Smooth muscle cell (in vitro differentiated cells): ENCODE results near the gene DLL1. TPM values are rescaled to one million over a fixed set of nuclear protein-coding genes. Genes with fewer than 3 reads are reported as not detected.
A peak's percentile ranks its signal among the peaks of the same experiment; 100 is the strongest.

ENCODE experiments used
- DNase-seq: peaks from one replicate; lab custom pipeline; 2025; ENCODE audit not compliant: unreplicated experiment; lab: John Stamatoyannopoulos, UW
- H2AFZ ChIP-seq: fragments of 200-600 bp; sonication (generic); 2 replicates; pipeline ENCODE4 v1.6.0; 2016; ENCODE audit warnings: antibody characterized with exemption, low read depth, mild to moderate bottlenecking
- H3F3A ChIP-seq: fragments of 200-600 bp; sonication (generic); 2 replicates; pipeline ENCODE4 v1.6.0; 2017; ENCODE audit warnings: antibody characterized with exemption, low read depth
- H3K27ac ChIP-seq: fragments of 200-600 bp; sonication (generic); 2 replicates; pipeline ENCODE4 v1.5.1; 2016; ENCODE audit warnings: low read depth, mild to moderate bottlenecking
- H3K27me3 ChIP-seq: fragments of 200-600 bp; sonication (generic); 2 replicates; pipeline ENCODE4 v1.6.1; 2016; ENCODE audit warnings: low read depth, mild to moderate bottlenecking
- H3K36me3 ChIP-seq: fragments of 200-600 bp; sonication (generic); 2 replicates; pipeline ENCODE4 v1.5.1; 2016; ENCODE audit warnings: low read depth
- H3K4me1 ChIP-seq: fragments of 200-600 bp; sonication (generic); 2 replicates; pipeline ENCODE4 v1.5.1; 2016; ENCODE audit warnings: low read depth
- H3K4me2 ChIP-seq: fragments of 200-600 bp; sonication (generic); 2 replicates; pipeline ENCODE4 v1.6.0; 2016; ENCODE audit warnings: mild to moderate bottlenecking
- H3K4me3 ChIP-seq: fragments of 200-600 bp; sonication (generic); 2 replicates; pipeline ENCODE4 v1.5.1; 2016; ENCODE audit warnings: mild to moderate bottlenecking
- H3K79me2 ChIP-seq: fragments of 200-600 bp; sonication (generic); 2 replicates; pipeline ENCODE4 v1.6.0; 2016; ENCODE audit warnings: low read depth, mild to moderate bottlenecking
- H3K9ac ChIP-seq: fragments of 200-600 bp; sonication (generic); 2 replicates; pipeline ENCODE4 v1.6.0; 2016; ENCODE audit warnings: low read depth
- H3K9me3 ChIP-seq: fragments of 200-600 bp; sonication (generic); replicated peaks from 2 replicates; pipeline ENCODE4 v1.5.1; 2016; ENCODE audit warnings: low read depth
- H4K20me1 ChIP-seq: fragments of 200-600 bp; sonication (generic); 2 replicates; pipeline ENCODE4 v1.6.0; 2016; ENCODE audit warnings: low read depth
- WGBS: methylation state at CpG from one replicate; pipeline ENCODE4 v1.1.7; 2016; ENCODE audit warnings: low lambda C conversion rate; 5-methylcytosine and 5-hydroxymethylcytosine counted together
- polyA plus RNA-seq: library from polyadenylated mRNA; unstranded; fragments of >200 nt; fragmentation: Nextera tagmentation; extraction: Ambion mirVana; gene quantifications from 2 replicates; pipeline ENCODE4 v1.2.1, GENCODE V29; 2016
- total RNA-seq: library from RNA; depleted of rRNA; stranded (reverse); fragments of >200 nt; gene quantifications from 2 replicates; pipeline ENCODE4 v1.2.3, GENCODE V29; 2014
- TF ChIP-seq, protein P1 (sequence below): fragments of 200-600 bp; sonication (generic); IDR thresholded peaks from 2 replicates; pipeline ENCODE4 v1.5.1; 2017; ENCODE audit warnings: borderline replicate concordance, mild to moderate bottlenecking, antibody characterized with exemption; ENCODE audit not compliant: insufficient read depth, poor library complexity, severe bottlenecking

The DLL1 gene
- total and polyA plus RNA-seq, 2 experiments from 2014 or later: 0.36 to 0.70 TPM

DNA sequence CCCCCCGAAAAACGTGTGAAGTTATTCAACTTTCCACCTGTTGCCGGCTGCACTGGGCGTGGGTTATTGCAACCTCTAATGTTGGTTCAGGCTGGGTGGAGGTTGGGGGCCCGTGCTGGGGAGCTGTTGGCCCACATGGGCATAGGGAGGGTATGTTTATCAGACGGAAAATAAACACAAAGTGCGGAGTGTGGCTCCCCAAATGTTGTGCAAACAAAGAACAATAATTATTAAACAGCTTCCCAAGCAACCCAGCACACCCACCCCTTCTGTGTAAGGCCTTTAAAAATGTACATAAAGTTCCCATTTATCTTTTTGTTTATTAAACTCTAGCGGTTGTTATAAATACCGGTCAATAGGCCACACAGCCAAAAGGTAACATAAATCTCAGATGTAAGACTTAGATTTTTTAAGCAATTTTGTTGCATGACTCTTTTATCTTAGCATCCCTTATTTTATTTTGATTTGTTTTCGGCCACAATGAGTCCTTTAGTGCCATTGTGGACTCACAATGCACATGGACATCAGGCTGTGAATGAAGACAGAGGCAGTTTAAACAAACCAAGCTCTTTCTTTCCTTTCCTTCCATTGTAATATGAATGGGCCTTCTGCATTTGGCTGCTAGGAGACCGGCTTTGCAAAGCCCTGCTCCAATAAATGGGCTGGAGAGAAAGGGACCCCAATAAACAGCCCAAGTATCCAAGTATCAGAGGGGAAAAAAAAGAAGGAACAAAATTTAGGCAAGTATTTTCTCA is 6.9 kb upstream of the DLL1 start:
- H4K20me1 ChIP-seq: no peaks in the 10 kb centered on the region
- TF ChIP-seq, protein P1, sequence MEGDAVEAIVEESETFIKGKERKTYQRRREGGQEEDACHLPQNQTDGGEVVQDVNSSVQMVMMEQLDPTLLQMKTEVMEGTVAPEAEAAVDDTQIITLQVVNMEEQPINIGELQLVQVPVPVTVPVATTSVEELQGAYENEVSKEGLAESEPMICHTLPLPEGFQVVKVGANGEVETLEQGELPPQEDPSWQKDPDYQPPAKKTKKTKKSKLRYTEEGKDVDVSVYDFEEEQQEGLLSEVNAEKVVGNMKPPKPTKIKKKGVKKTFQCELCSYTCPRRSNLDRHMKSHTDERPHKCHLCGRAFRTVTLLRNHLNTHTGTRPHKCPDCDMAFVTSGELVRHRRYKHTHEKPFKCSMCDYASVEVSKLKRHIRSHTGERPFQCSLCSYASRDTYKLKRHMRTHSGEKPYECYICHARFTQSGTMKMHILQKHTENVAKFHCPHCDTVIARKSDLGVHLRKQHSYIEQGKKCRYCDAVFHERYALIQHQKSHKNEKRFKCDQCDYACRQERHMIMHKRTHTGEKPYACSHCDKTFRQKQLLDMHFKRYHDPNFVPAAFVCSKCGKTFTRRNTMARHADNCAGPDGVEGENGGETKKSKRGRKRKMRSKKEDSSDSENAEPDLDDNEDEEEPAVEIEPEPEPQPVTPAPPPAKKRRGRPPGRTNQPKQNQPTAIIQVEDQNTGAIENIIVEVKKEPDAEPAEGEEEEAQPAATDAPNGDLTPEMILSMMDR: no peak
- H3K9ac ChIP-seq: no peak overlapping the region
- no peaks in the 10 kb centered on the region for H3F3A ChIP-seq
- H3K27ac ChIP-seq: no peak overlapping the region
- 18% methylated on average over 11 of the region's 11 CpGs for WGBS
- no peaks in the 10 kb centered on the region for H3K9me3 ChIP-seq
- no peak overlapping the region for H3K4me2 ChIP-seq
- H3K79me2 ChIP-seq: no peaks in the 10 kb centered on the region
- no peak overlapping the region for H3K4me3 ChIP-seq
- no peak overlapping the region for H2AFZ ChIP-seq
- no peak for DNase-seq
- H3K27me3 ChIP-seq: peaks cover 78% of the 10 kb centered on the region
- H3K4me1 ChIP-seq: peaks cover 49% of the 10 kb centered on the region
- no peaks in the 10 kb centered on the region for H3K36me3 ChIP-seq

DNA sequence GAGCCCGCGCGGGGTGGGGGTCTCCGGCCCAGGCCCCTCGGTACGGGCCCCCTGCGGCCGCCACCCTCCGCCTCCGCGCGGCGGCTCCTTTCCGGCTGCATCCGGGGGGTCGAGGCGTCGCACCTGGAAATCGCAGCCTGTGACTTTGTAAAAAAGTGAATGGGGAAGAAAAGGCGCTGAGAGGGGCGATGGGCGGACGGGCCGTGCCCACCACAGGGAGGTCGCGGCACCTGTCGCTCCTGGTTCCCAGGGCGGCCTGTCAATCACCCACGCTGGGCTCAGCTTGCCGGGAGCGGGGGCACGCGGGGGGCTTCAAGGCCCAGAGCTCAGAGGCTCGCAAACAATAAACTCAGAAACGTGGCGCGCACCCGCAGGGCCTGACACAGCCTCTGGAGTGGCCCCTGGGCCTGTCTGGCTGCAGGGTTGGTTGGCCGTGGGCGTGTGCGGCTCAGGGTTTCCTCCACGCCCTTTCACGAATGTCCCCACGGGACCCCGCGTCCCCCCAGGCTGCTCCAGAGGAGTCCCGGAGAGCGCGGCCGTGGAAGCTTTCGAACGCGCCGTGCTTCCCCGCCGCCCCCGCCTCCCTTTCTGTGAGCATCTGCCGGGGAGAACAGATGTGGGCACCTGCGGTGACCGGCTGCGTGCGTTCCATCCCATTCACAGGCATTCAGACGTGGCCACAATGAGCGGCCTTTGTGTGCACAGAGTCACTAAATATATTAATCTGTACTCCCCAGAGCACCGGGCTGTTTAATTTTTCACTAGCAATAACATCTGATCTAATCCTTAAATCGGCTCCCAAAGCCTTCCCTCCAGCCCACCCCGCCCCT is 6.1 kb upstream of the DLL1 start:
- H3K4me3 ChIP-seq: no peak overlapping the region
- no peaks in the 10 kb centered on the region for H3K9me3 ChIP-seq
- no peaks in the 10 kb centered on the region for H3K79me2 ChIP-seq
- peaks cover 86% of the 10 kb centered on the region for H3K27me3 ChIP-seq
- no peak overlapping the region for H3K9ac ChIP-seq
- WGBS: 4% methylated on average over 67 of the region's 67 CpGs
- no peak overlapping the region for H3K27ac ChIP-seq
- no peaks in the 10 kb centered on the region for H4K20me1 ChIP-seq
- H3K4me2 ChIP-seq: peak overlapping the region; percentile 97
- H3K36me3 ChIP-seq: no peaks in the 10 kb centered on the region
- H3F3A ChIP-seq: no peaks in the 10 kb centered on the region
- TF ChIP-seq, protein P1: no peak
- H2AFZ ChIP-seq: no peak overlapping the region
- no peak for DNase-seq
- peaks cover 57% of the 10 kb centered on the region for H3K4me1 ChIP-seq

DNA sequence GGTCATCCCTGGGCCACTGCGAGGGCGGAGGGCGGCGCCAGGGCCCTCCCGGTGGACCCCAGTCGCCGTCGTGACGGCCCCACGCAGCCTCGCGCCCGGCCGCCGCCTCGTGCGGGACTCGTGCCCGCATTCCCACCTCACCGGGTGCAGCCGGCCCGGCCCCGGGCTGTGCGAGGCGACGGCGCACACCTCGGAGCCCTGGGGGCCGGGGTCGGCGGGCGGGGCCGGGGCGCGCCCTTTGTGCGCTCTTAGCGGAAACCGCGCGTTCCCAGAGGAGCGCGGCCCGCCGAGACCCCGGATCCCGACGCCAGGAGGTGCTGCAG is 5.5 kb upstream of the DLL1 start:
- TF ChIP-seq, protein P1: no peak
- WGBS: 3% methylated on average over 25 of the region's 47 CpGs
- Histone ChIP-seq H3K4me1 (peaks cover 57% of the 10 kb centered on the region), H2AFZ (no peak overlapping the region), H4K20me1 (no peaks in the 10 kb centered on the region), H3K27me3 (peaks cover 91% of the 10 kb centered on the region), H3K9ac (no peak overlapping the region), H3K27ac (no peak overlapping the region), H3K79me2 (no peaks in the 10 kb centered on the region), H3K4me3 (peak overlapping the region; percentile 59), H3K4me2 (peak overlapping the region; percentile 97), H3K36me3 (no peaks in the 10 kb centered on the region), H3F3A (no peaks in the 10 kb centered on the region), H3K9me3 (no peaks in the 10 kb centered on the region)
- DNase-seq: no peak
